ENCODE measurements around the gene XXYLT1.

Gene XXYLT1

GRCh38 chr3:195134431-195134830 is 136.5 kb downstream of the XXYLT1 start:
- TF ChIP-seq CTCF (IDR thresholded peaks at IDR 0.05; ENCODE audit: low read depth, low read length, missing control alignments), result no peak
- H3K4me3 ChIP-seq (ENCODE audit: low read depth, low read length), result no peak overlapping the region
- no peak for DNase-seq (ENCODE audit: low read depth)

DNA sequence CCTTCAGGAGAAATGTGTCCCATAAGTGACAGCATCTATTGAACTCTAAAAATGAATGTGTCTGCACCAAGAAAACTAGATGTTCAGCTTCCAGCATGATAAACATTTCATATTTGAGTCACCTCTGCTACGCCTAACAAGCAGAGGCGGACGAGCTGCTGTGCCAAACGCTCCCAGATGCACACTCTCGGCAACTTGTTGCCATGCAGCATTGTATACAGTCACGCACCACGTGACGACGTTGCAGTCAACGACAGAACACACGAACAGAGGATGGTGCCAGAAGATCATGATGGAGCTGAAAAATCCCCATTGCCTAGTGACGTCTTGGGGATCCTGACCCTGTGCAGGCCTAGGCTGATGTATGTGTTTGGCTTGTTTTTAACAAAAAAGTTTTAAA is 137.5 kb downstream of the XXYLT1 start:
- peak; percentile 86 for DNase-seq (ENCODE audit: low read depth)
- no peak overlapping the region for H3K4me3 ChIP-seq (ENCODE audit: low read depth, low read length)
- no peak for TF ChIP-seq CTCF (IDR thresholded peaks at IDR 0.05; ENCODE audit: low read depth, low read length, missing control alignments)

DNA sequence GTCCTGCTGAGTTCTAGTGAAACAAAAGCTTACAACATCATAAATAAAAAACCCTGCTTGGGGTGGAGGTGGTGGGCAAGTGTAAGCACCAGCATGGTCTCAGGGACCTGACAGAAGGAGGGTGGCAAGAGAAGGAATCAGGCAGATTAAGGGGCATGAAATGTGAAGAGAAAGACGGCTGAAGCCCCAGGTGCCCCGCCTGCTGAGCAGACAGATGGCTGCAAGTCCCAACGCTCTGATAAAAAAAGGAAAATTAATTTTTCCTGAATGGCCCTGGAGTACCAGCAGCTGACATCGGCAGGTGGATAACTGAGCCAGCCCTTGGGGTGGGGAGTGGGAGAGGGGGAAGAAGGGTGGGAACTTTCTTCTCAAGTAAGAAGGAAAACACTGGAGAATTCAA is 137.9 kb downstream of the XXYLT1 start:
- no peak overlapping the region; the same call in 1 of the 2 replicates for H3K4me3 ChIP-seq (ENCODE audit: low read depth, low read length)
- DNase-seq (ENCODE audit: low read depth), result no peak
- TF ChIP-seq CTCF (IDR thresholded peaks at IDR 0.05; ENCODE audit: low read depth, low read length, missing control alignments), result no peak

DNA sequence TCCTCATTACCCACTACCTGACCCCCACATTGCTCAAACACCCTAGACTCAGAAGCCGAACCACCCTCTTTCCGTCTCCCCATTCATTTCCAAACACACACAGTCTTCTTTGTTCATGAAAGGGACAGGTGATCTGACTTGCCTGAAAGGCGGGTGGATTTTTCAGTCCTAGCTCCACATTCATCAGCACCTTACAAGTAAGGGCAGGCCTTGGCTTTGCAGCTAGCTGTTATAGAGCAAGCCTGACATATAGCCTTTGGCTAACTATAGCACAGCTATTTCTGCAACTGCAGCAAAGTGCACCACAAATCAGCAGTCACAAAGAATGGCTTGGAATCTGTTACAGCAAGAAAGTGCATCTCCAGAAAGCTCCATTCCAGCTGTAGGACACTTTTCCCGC is 139.8 kb downstream of the XXYLT1 start:
- TF ChIP-seq CTCF (IDR thresholded peaks at IDR 0.05; ENCODE audit: low read depth, low read length, missing control alignments), result no peak

DNA sequence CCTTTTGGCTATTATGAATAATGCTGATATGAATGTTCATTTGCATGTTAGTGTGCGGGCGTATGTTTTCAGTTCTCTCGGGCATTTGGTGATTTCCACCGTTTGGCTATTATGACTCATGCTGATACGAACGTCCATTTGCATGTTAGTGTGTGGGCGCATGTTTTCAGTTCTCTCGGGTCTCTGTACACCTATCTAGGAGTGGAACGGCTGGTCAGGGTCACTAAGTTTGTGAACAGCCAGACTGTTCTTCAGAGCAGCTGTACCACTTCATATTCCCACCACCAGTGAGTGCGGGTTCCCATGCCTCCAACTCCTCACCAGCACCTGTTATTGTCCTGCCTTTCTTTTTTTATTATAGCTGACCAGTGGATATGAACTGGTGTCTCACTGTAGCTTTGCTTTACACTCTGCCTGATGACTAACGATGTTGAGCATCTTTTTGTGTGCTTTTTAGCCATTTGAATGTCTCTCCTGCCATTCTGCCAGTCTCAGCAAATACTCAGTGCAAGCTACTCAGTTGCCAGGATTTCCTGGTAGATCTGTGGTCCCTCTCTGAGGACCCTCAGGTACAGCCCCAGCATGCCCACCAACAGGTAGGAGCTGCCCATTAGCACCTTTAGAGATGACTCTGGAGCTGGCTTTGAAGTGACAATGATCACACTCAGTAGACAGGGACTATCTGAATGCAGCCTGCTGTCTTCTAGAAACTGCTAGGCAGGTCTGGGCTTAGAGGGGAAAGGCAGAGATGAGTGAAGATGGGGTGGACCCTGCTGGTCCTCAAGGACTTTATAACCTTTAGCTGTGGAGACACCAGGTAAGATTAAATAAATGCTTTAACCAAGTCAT is 141.1 kb downstream of the XXYLT1 start:
- peak overlapping the region; percentile 45; the same call in 1 of the 2 replicates for H3K4me3 ChIP-seq (ENCODE audit: low read depth, low read length)
- peak; percentile 99 for DNase-seq (ENCODE audit: low read depth)
- TF ChIP-seq CTCF (IDR thresholded peaks at IDR 0.05; ENCODE audit: low read depth, low read length, missing control alignments), result no peak

More for the DNA sequence above, 139.8 kb downstream of the XXYLT1 start:
- no peak overlapping the region for H3K4me3 ChIP-seq (ENCODE audit: low read depth, low read length)
- DNase-seq (ENCODE audit: low read depth), result no peak

DNA sequence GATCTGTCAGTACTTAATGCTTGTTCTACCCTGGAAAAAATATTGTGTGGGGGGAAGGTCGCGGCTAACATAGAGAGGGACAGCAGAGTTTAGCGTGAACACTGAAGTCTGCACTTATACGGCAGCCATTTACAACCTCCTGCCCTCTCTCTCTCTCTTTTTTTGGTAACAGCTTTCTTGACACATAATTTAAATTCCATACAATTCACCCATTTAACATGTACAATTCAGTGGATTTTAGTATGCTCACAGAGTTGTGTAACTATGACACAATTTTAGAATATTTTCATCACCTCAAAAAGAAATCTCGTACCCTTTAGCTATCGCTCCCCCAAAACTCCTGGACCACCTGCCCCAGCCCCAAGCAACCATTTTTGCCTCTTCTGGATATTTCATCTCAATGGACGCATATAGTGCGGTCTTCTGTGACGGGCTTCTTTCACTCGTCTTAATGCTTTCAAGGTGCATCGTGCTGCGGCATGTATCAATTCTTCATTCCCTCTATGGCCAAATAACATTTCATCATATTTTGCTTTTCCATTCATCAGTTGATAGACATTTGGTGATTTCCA is 141.8 kb downstream of the XXYLT1 start:
- DNase-seq (ENCODE audit: low read depth), result no peak
- no peak for TF ChIP-seq CTCF (IDR thresholded peaks at IDR 0.05; ENCODE audit: low read depth, low read length, missing control alignments)
- peak overlapping the region; percentile 45 for H3K4me3 ChIP-seq (ENCODE audit: low read depth, low read length)
